Measurements from ENCODE around the gene PKIG.

DNA sequence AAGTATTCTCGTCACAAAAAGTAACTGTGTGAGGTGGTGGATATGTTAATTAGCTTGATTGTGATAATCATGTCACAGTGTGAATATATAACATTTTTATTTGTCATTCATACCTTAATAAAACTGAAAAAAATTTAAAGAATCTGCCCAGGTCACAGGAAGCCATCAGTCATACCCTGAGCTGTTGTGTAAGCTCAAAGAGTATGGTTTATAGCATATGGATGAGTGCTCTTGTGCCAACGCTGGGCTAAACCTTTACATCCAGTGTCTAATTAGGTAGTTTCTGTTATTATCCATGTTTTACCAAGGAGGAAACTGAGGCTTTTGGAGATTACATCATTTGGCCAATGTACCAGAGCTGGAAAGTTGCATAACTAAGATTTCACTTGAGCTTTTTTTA is 11.4 kb downstream of the PKIG start:
- TF ChIP-seq, protein P1, sequence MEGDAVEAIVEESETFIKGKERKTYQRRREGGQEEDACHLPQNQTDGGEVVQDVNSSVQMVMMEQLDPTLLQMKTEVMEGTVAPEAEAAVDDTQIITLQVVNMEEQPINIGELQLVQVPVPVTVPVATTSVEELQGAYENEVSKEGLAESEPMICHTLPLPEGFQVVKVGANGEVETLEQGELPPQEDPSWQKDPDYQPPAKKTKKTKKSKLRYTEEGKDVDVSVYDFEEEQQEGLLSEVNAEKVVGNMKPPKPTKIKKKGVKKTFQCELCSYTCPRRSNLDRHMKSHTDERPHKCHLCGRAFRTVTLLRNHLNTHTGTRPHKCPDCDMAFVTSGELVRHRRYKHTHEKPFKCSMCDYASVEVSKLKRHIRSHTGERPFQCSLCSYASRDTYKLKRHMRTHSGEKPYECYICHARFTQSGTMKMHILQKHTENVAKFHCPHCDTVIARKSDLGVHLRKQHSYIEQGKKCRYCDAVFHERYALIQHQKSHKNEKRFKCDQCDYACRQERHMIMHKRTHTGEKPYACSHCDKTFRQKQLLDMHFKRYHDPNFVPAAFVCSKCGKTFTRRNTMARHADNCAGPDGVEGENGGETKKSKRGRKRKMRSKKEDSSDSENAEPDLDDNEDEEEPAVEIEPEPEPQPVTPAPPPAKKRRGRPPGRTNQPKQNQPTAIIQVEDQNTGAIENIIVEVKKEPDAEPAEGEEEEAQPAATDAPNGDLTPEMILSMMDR (IDR thresholded peaks at IDR 0.05; ENCODE audit: insufficient read depth, low read depth, low read length): no peak
- no peak for TF ChIP-seq EZH2 (IDR thresholded peaks at IDR 0.05; ENCODE audit: insufficient read depth, low read length)
